ENCODE results near the gene GINS2. TPM values are rescaled to one million over a fixed set of nuclear protein-coding genes. Genes with fewer than 3 reads are reported as not detected.

Gene GINS2
- total RNA-seq, 1 donor, result 1.8 TPM

- DNase-seq (ENCODE audit: insufficient read length, low spot score, missing footprints), result peak; percentile 18
- TF ChIP-seq CTCF (IDR thresholded peaks at IDR 0.05; ENCODE audit: extremely low read depth, low read depth, low read length), result no peak
- H3K36me3 ChIP-seq (ENCODE audit: insufficient read depth, low read length), result peaks cover 45% of the 10 kb centered on the region
- H3K4me3 ChIP-seq (ENCODE audit: insufficient read depth, low read length), result no peak overlapping the region
- no peaks in the 10 kb centered on the region for H3K9me3 ChIP-seq (ENCODE audit: low read depth, low read length)
- no peaks in the 10 kb centered on the region for H3K27me3 ChIP-seq (ENCODE audit: insufficient read depth, low read length)
- H3K4me2 ChIP-seq (ENCODE audit: insufficient read depth, low read length), result no peak overlapping the region
- H3K79me2 ChIP-seq (ENCODE audit: insufficient read depth, low read length), result no peaks in the 10 kb centered on the region
- H3K27ac ChIP-seq (ENCODE audit: low read depth, low read length), result no peak overlapping the region
- H2AFZ ChIP-seq (ENCODE audit: low read length), result no peak overlapping the region
- H3K4me1 ChIP-seq (ENCODE audit: insufficient read depth, low read length), result peaks cover 15% of the 10 kb centered on the region
- peaks cover 17% of the 10 kb centered on the region for H4K20me1 ChIP-seq (ENCODE audit: insufficient read depth, low read length)
These were observed 10.7 kb downstream of the GINS2 start for GRCh38 chr16:85678016-85678415.

- H3K4me2 ChIP-seq (ENCODE audit: insufficient read depth, low read length), result no peak overlapping the region
- peaks cover 17% of the 10 kb centered on the region for H4K20me1 ChIP-seq (ENCODE audit: insufficient read depth, low read length)
- peaks cover 50% of the 10 kb centered on the region for H3K36me3 ChIP-seq (ENCODE audit: insufficient read depth, low read length)
- H3K9me3 ChIP-seq (ENCODE audit: low read depth, low read length), result no peaks in the 10 kb centered on the region
- no peak for TF ChIP-seq CTCF (IDR thresholded peaks at IDR 0.05; ENCODE audit: extremely low read depth, low read depth, low read length)
- DNase-seq (ENCODE audit: insufficient read length, low spot score, missing footprints), result peak; percentile 61
- no peak overlapping the region for H3K27ac ChIP-seq (ENCODE audit: low read depth, low read length)
- H2AFZ ChIP-seq (ENCODE audit: low read length), result no peak overlapping the region
- peaks cover 15% of the 10 kb centered on the region for H3K4me1 ChIP-seq (ENCODE audit: insufficient read depth, low read length)
- H3K4me3 ChIP-seq (ENCODE audit: insufficient read depth, low read length), result no peak overlapping the region
- H3K79me2 ChIP-seq (ENCODE audit: insufficient read depth, low read length), result no peaks in the 10 kb centered on the region
- no peaks in the 10 kb centered on the region for H3K27me3 ChIP-seq (ENCODE audit: insufficient read depth, low read length)
These were observed 11.3 kb downstream of the GINS2 start for GRCh38 chr16:85677383-85677967.

- DNase-seq (ENCODE audit: insufficient read length, low spot score, missing footprints), result no peak
- Histone ChIP-seq H3K4me1 (ENCODE audit: insufficient read depth, low read length) (peaks cover 15% of the 10 kb centered on the region), H3K27ac (ENCODE audit: low read depth, low read length) (no peak overlapping the region), H3K4me3 (ENCODE audit: insufficient read depth, low read length) (no peak overlapping the region), H3K9me3 (ENCODE audit: low read depth, low read length) (no peaks in the 10 kb centered on the region), H3K4me2 (ENCODE audit: insufficient read depth, low read length) (no peak overlapping the region), H4K20me1 (ENCODE audit: insufficient read depth, low read length) (peaks cover 19% of the 10 kb centered on the region), H3K79me2 (ENCODE audit: insufficient read depth, low read length) (no peaks in the 10 kb centered on the region), H3K27me3 (ENCODE audit: insufficient read depth, low read length) (no peaks in the 10 kb centered on the region), H2AFZ (ENCODE audit: low read length) (no peak overlapping the region), H3K36me3 (ENCODE audit: insufficient read depth, low read length) (peaks cover 58% of the 10 kb centered on the region)
- no peak for TF ChIP-seq CTCF (IDR thresholded peaks at IDR 0.05; ENCODE audit: extremely low read depth, low read depth, low read length)
These were observed 12.3 kb downstream of the GINS2 start for GRCh38 chr16:85676466-85676865.

- Histone ChIP-seq H3K36me3 (ENCODE audit: insufficient read depth, low read length) (peaks cover 61% of the 10 kb centered on the region), H3K79me2 (ENCODE audit: insufficient read depth, low read length) (no peaks in the 10 kb centered on the region), H2AFZ (ENCODE audit: low read length) (no peak overlapping the region), H3K4me3 (ENCODE audit: insufficient read depth, low read length) (no peak overlapping the region), H3K4me1 (ENCODE audit: insufficient read depth, low read length) (peaks cover 15% of the 10 kb centered on the region), H3K9me3 (ENCODE audit: low read depth, low read length) (no peaks in the 10 kb centered on the region), H3K27ac (ENCODE audit: low read depth, low read length) (no peak overlapping the region), H4K20me1 (ENCODE audit: insufficient read depth, low read length) (peaks cover 20% of the 10 kb centered on the region), H3K27me3 (ENCODE audit: insufficient read depth, low read length) (no peaks in the 10 kb centered on the region), H3K4me2 (ENCODE audit: insufficient read depth, low read length) (no peak overlapping the region)
- TF ChIP-seq CTCF (IDR thresholded peaks at IDR 0.05; ENCODE audit: extremely low read depth, low read depth, low read length), result peak; percentile 55
- DNase-seq (ENCODE audit: insufficient read length, low spot score, missing footprints), result peak; percentile 60
These were observed 13.4 kb downstream of the GINS2 start for GRCh38 chr16:85675251-85675874.

Measured in osteoblast (primary cell).